Heart left ventricle (tissue), 13 donors: Measurements from ENCODE around the gene STEAP1B.

Experiments
- POLR2A ChIP-seq, 2 donors: fragments of 450-650 bp; IDR thresholded peaks; one replicate each; pipeline ENCODE4 v1.6.1; 2017; ENCODE audit warnings: antibody characterized with exemption in 2 of 2, mild to moderate bottlenecking in 2 of 2, moderate library complexity in 2 of 2
- TF ChIP-seq, protein P1 (sequence below), 12 donors: fragments of 200-600 bp; sonication (generic) in 4 of 12; IDR thresholded peaks; one replicate each; pipeline versions ENCODE4 v1.5.0 to v1.8.0; 2018 to 2022; ENCODE audit warnings: antibody characterized with exemption in 12 of 12, mild to moderate bottlenecking in 5 of 12
- donor health status: ischemic (EF 13 %, LVEDD 7.1; RV severe dilation, severe dysfunction).
- donor health status: DM: no; HTN: yes; CAD: no.
- donor health status: DM: no; HTN: no; CAD: no.
- donor health status: ischemic (EF 25% LVEDD 6.9; RV normal size, moderate dysfunction).
- donor health status: ischemic (EF 25% LVEDD 5.7; RV mildly dilated, moderate dysfunction).
- donor health status: ischemic (EF 35%, LVEDD 5.7; RV mildly dilated, moderate dysfunction).
- donor health status: nonischemic (EF 11% LVEDD 7.7; RV severe dilation, severe dysfunction).
- donor health status: DM: yes; HTN: yes; CAD: no.
- donor health status: PGD.
- donor health status: ischemic (EF 29% LVEDD 5.4; RV normal size, mild dysfunction).
- donor health status: nonischemic (EF 23%, LVEDD 6.1; RV moderate dilation, normal function).

DNA sequence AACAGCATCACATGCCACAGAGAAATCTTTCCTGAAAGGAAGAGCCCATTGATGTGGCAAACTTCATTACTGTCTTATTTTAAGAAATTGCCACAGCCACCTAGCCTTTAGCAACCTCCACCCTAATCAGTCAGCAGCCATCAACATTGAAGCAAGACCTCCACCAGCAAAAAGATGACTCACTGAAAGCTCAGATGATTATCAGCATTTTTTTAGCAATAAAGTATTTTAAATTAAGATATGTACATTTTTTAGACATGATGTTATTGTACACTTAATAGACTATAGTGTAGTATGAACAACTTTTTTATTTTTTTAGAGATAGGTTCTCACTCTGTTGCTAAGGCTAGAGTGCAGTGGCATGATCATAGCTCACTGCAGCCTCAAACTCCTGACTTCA lies 14.8 kb downstream of the STEAP1B start:
- no peak for TF ChIP-seq POLR2A (IDR thresholded peaks at IDR 0.05)
- TF ChIP-seq, protein P1, sequence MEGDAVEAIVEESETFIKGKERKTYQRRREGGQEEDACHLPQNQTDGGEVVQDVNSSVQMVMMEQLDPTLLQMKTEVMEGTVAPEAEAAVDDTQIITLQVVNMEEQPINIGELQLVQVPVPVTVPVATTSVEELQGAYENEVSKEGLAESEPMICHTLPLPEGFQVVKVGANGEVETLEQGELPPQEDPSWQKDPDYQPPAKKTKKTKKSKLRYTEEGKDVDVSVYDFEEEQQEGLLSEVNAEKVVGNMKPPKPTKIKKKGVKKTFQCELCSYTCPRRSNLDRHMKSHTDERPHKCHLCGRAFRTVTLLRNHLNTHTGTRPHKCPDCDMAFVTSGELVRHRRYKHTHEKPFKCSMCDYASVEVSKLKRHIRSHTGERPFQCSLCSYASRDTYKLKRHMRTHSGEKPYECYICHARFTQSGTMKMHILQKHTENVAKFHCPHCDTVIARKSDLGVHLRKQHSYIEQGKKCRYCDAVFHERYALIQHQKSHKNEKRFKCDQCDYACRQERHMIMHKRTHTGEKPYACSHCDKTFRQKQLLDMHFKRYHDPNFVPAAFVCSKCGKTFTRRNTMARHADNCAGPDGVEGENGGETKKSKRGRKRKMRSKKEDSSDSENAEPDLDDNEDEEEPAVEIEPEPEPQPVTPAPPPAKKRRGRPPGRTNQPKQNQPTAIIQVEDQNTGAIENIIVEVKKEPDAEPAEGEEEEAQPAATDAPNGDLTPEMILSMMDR (IDR thresholded peaks at IDR 0.05) = no peak
